ENCODE measurements around the gene EEF1G. TPM values are rescaled to one million over a fixed set of nuclear protein-coding genes. Genes with fewer than 3 reads are reported as not detected.
"Not testable (repeated sequence)": the region's sequence is repeated elsewhere in the genome, so short reads cannot be mapped to it uniquely, and the experiment has no call there.

The EEF1G gene
- total RNA-seq, 4 donors from 2014 or later: 781 to 1,253 (median 958) TPM

DNA sequence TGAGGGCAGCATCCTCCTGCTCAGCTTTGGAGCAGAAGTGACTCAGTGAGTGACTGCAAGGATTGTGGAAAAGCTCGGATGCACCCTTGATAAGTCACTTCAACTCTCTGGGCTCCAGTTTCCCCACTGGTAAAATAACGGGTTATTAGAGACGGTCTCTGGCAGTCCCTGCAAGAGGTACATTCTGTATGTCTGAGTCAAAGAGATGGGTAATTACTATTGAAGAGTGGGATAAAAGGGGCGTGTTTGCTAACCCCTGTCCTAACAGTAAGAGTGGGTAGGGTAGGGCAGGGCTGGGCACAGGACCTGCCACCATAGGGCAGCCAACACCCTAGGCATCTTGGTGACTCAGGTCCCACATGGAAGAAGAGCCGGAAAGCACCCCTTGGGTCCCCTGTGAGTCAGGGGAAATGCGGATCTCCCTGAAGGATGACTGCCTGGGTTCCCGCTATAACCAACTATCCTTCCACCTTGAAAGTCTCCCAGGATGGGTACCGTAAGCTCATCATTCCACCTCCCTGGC, 19.8 kb downstream of the EEF1G start:
- DNase-seq: peak in 2 of 3 donors; percentile 74 to 87
- Histone ChIP-seq H3K27me3 (no peaks in the 10 kb centered on the region), H3K27ac (peak overlapping the region; percentile 74 to 99 (median 94)), H3K4me1 (peaks cover 35 to 82% (median 64%) of the 10 kb centered on the region in 4 donors), H3K4me3 (peak overlapping the region in 2 of 4 donors; percentile 26 to 27), H3K36me3 (peaks cover 0 to 6% (median 0%) of the 10 kb centered on the region in 3 donors), H3K9me3 (no peaks in the 10 kb centered on the region)
- TF ChIP-seq, protein P1, sequence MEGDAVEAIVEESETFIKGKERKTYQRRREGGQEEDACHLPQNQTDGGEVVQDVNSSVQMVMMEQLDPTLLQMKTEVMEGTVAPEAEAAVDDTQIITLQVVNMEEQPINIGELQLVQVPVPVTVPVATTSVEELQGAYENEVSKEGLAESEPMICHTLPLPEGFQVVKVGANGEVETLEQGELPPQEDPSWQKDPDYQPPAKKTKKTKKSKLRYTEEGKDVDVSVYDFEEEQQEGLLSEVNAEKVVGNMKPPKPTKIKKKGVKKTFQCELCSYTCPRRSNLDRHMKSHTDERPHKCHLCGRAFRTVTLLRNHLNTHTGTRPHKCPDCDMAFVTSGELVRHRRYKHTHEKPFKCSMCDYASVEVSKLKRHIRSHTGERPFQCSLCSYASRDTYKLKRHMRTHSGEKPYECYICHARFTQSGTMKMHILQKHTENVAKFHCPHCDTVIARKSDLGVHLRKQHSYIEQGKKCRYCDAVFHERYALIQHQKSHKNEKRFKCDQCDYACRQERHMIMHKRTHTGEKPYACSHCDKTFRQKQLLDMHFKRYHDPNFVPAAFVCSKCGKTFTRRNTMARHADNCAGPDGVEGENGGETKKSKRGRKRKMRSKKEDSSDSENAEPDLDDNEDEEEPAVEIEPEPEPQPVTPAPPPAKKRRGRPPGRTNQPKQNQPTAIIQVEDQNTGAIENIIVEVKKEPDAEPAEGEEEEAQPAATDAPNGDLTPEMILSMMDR (IDR thresholded peaks at IDR 0.05): no peak
- no peak for TF ChIP-seq POLR2A (IDR thresholded peaks at IDR 0.05)

DNA sequence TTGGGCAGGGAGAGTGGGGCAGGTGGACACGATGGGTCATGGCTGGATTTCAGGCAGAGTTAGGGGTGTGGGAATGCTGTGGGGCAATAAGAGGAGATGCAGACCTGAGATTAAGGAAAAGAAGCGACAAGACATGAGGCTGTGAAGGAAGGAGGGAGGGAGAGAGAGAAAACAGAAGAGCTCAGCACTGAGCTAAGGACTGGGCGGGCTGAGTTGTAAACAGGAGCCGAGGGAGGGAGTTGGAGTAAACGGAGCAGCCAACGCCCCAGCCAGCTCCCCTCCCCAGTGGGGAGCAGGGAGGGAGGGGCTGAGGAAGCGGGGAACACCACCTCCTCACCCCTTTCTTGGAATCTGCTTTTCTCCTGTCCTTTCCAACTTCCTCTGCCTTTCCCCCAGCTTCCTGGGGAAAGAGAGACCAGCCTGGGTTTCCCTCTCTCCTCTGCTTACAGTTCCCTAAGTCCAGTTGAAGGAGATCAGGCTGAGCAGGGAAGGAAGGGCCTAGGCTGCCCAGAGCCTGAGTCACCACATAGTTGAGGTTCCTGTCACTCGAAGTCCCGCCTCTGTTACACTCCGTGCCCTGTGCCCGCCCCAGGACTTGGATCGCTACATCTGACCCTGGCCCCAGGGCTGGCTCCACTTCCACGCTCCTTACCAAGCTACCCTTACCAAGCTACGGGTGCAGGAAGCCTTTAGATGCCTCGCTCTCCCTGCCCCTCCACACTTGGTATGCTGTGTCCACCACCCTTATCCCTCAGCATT, 20.4 kb downstream of the EEF1G start:
- H3K4me3 ChIP-seq: peak overlapping the region in 2 of 4 donors; percentile 27 to 32
- no peaks in the 10 kb centered on the region for H3K9me3 ChIP-seq
- peak; percentile 53 to 93 (median 91) for DNase-seq
- peaks cover 35 to 88% (median 61%) of the 10 kb centered on the region in 4 donors for H3K4me1 ChIP-seq
- H3K27ac ChIP-seq: peak overlapping the region; percentile 74 to 99 (median 94)
- no peaks in the 10 kb centered on the region for H3K27me3 ChIP-seq
- H3K36me3 ChIP-seq: no peaks in the 10 kb centered on the region
- TF ChIP-seq, protein P1 (IDR thresholded peaks at IDR 0.05): no peak
- peak; percentile 66 to 83 for TF ChIP-seq POLR2A (IDR thresholded peaks at IDR 0.05)

DNA sequence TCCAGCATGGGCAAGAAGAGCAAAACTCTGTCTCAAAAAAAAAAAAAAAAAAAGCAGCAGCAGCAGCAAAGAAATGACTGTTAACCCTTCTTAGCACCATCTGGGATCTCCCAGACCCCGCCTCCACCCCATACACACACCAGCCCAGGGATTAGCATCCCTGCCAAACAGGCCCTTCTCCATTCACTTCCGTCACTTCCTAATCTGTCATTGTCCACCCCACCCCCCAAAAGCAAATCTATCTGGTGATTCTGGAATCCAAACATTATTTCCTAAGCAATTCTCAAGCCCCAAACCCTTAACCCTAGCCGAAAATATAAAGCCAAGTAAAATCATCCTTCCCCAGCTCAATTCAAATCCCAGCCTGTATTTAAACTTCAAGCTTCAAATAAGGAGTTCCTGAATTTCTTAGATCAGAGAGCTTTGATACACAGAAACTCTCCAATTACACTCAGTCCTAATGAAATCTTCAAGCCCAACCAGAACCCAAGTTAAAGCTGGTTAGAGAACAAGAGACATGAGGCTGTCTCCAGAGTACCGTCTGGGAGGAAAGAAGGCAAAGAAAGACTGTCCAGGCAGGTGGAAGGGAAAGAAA, 21.1 kb downstream of the EEF1G start:
- Histone ChIP-seq H3K27me3 (no peaks in the 10 kb centered on the region), H3K4me3 (peak overlapping the region in 2 of 4 donors; percentile 27 to 32), H3K4me1 (peaks cover 37 to 94% (median 58%) of the 10 kb centered on the region in 4 donors), H3K36me3 (no peaks in the 10 kb centered on the region), H3K27ac (peak overlapping the region; percentile 74 to 99 (median 94)), H3K9me3 (no peaks in the 10 kb centered on the region)
- no peak for DNase-seq
- TF ChIP-seq, protein P1 (IDR thresholded peaks at IDR 0.05): no peak
- TF ChIP-seq POLR2A (IDR thresholded peaks at IDR 0.05): no peak

DNA sequence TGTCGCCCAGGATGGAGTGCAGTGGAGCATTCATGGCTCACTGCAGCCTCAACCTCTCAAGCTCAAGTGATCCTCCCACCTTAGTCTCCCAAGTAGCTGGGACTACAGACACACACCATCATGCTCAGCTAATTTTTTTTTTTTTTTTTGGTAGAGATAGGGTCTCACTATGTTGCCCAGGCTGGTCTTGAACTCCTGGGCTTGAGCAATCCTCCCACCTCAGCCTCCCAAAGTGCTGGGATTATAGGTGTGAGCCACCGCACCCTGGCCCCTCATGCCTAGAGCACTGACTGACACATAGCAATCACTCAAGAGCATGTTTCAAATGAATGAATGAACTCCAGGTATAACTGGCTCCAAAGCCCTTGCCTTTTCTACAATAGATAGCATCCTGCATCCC, 23.2 kb downstream of the EEF1G start:
- Histone ChIP-seq H3K27ac (peak overlapping the region in 3 of 4 donors; percentile 7 to 99 (median 97)), H3K4me1 (peaks cover 23 to 78% (median 43%) of the 10 kb centered on the region in 4 donors)
- not testable (repeated sequence) for DNase-seq, H3K36me3 ChIP-seq, H3K4me3 ChIP-seq, H3K27me3 ChIP-seq, H3K9me3 ChIP-seq

DNA sequence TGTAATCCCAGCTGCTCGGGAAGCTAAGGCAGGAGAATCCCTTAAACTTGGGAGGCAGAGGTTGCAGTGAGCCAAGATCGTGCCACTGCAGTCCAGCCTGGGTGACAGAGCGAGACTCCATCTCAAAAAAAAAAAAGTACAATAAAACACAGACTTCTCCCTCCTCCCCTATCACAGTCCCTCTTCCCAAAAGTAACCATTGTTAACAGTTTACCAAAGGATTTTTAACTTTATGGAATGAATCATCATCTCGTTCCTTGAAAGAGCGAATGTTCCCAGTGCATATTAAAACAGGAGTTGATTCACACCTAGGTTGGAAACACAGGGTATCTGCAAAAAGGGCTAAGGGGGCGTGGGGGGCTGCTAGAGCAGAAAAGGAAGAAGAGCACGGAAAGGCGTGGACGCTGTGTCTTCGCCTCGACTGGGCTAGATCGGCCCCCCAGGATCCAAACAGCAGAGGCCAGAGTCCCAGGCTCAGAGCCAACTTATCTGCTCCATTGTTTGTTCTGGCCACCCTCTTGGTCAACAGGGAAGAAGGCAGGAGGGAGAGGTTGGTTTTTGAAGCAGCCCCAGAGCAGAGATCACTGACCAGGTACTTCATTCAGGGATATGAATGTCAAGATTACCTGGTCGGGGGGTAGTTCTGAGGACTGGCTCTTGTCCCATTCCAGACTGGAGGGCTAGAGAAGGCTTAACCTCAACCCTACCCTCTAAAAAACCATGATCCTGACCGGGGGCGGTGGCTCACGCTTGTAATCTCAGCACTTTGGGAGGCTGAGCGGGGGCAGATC, 25.0 kb downstream of the EEF1G start:
- TF ChIP-seq, protein P1 (IDR thresholded peaks at IDR 0.05): no peak
- TF ChIP-seq POLR2A (IDR thresholded peaks at IDR 0.05): no peak
- H3K27ac ChIP-seq: peak overlapping the region in 2 of 4 donors; percentile 62 to 98
- peaks cover 13 to 68% (median 28%) of the 10 kb centered on the region in 4 donors for H3K4me1 ChIP-seq
- no peak for DNase-seq
- H3K4me3 ChIP-seq: no peak overlapping the region
- no peaks in the 10 kb centered on the region for H3K9me3 ChIP-seq
- no peaks in the 10 kb centered on the region for H3K36me3 ChIP-seq
- H3K27me3 ChIP-seq: no peaks in the 10 kb centered on the region

All from Peyer's patch (tissue), 4 donors.